Keratinocyte (primary cell): ENCODE measurements around the gene PCK2.

Experiments
- EZH2 ChIP-seq: IDR thresholded peaks from one replicate; pipeline ENCODE4 v1.6.1; 2012; ENCODE audit warnings: inconsistent platforms, mild to moderate bottlenecking, low read length, moderate library complexity
- TF ChIP-seq, protein P1 (sequence below), 3 experiments: IDR thresholded peaks in 1 of 3; conservative IDR thresholded peaks in 1 of 3; optimal IDR thresholded peaks in 1 of 3; 2 replicates in 2 of 3; 3 replicates in 1 of 3; pipeline versions ENCODE3 to v1.5.1; 2011; ENCODE audit warnings: low read length in 3 of 3, mild to moderate bottlenecking in 3 of 3, moderate library complexity in 2 of 3, control low read depth in 1 of 3, inconsistent platforms in 1 of 3; ENCODE audit not compliant: insufficient read depth in 2 of 3; ENCODE audit errors: extremely low read depth in 1 of 3

DNA sequence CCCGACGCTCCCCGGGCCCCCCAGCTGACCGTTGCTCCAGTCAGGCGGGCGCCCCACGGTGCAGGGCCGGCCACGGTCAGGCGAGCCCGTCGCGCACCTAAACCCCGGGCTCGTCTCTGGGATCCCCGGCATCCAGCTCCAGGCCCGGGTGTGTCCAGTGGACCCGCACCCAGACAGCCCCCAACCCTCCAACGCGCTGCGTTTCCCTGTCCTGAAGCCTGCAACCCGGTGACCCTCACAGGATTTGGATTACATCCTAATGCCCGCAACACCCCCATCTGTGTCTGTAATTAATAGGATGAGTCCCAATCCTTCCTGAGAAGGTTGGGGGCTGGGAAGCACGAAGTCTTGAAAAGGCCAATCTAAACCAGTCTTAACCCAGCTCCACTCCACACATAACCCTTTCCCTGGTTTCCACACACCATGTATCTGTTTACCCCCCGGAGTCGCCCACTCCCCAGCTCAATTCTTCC lies 12.3 kb upstream of the PCK2 start:
- no peak for TF ChIP-seq EZH2
- TF ChIP-seq, protein P1, sequence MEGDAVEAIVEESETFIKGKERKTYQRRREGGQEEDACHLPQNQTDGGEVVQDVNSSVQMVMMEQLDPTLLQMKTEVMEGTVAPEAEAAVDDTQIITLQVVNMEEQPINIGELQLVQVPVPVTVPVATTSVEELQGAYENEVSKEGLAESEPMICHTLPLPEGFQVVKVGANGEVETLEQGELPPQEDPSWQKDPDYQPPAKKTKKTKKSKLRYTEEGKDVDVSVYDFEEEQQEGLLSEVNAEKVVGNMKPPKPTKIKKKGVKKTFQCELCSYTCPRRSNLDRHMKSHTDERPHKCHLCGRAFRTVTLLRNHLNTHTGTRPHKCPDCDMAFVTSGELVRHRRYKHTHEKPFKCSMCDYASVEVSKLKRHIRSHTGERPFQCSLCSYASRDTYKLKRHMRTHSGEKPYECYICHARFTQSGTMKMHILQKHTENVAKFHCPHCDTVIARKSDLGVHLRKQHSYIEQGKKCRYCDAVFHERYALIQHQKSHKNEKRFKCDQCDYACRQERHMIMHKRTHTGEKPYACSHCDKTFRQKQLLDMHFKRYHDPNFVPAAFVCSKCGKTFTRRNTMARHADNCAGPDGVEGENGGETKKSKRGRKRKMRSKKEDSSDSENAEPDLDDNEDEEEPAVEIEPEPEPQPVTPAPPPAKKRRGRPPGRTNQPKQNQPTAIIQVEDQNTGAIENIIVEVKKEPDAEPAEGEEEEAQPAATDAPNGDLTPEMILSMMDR (optimal IDR thresholded peaks at IDR 0.05 in 1 of 3, IDR thresholded peaks at IDR 0.05 in 1 of 3, conservative IDR thresholded peaks at IDR 0.05 in 1 of 3; ENCODE audit: extremely low read depth in 1 of 3, insufficient read depth in 2 of 3, low read length in 3 of 3): no peak
